ENCODE data around the gene TAPT1.

The TAPT1 gene

GRCh38 chr4:16243285-16243684 lies 17.0 kb upstream of the TAPT1 start:
- no peak for DNase-seq

GRCh38 chr4:16240300-16240699 lies 14.0 kb upstream of the TAPT1 start:
- DNase-seq: no peak

- DNase-seq: no peak
Measured at GRCh38 chr4:16239086-16239485, 12.8 kb upstream of the TAPT1 start.

- DNase-seq: no peak
Measured at GRCh38 chr4:16238327-16238726, 12.1 kb upstream of the TAPT1 start.

- no peak for DNase-seq
Measured at GRCh38 chr4:16237715-16238114, 11.4 kb upstream of the TAPT1 start.

- no peak for DNase-seq
Measured at GRCh38 chr4:16236402-16237023, 10.2 kb upstream of the TAPT1 start.

- DNase-seq: no peak
Measured at GRCh38 chr4:16235209-16235608, 8.9 kb upstream of the TAPT1 start.

- no peak for DNase-seq
Measured at GRCh38 chr4:16233569-16234177, 7.4 kb upstream of the TAPT1 start.

GRCh38 chr4:16231570-16232245 lies 5.4 kb upstream of the TAPT1 start:
- no peak for DNase-seq

GRCh38 chr4:16230308-16230707 lies 4.0 kb upstream of the TAPT1 start:
- no peak for DNase-seq

- no peak for DNase-seq
Measured at GRCh38 chr4:16229604-16230003, 3.3 kb upstream of the TAPT1 start.

GRCh38 chr4:16227462-16227868 lies 1.2 kb upstream of the TAPT1 start:
- no peak for DNase-seq

- DNase-seq: no peak
Measured at GRCh38 chr4:16226816-16227461, 668 bp upstream of the TAPT1 start.

GRCh38 chr4:16225167-16225862 lies 956 bp downstream of the TAPT1 start:
- no peak for DNase-seq

- DNase-seq: no peak
Measured at GRCh38 chr4:16224264-16225166, 1.8 kb downstream of the TAPT1 start.

- DNase-seq: no peak
Measured at GRCh38 chr4:16222957-16223527, 3.2 kb downstream of the TAPT1 start.

GRCh38 chr4:16218950-16219349 lies 7.3 kb downstream of the TAPT1 start:
- no peak for DNase-seq

- DNase-seq: no peak
Measured at GRCh38 chr4:16217300-16218051, 8.8 kb downstream of the TAPT1 start.

GRCh38 chr4:16213121-16213520 lies 13.2 kb downstream of the TAPT1 start:
- no peak for DNase-seq

- no peak for DNase-seq
Measured at GRCh38 chr4:16212138-16212782, 14.0 kb downstream of the TAPT1 start.

- DNase-seq: no peak
Measured at GRCh38 chr4:16207409-16207808, 18.9 kb downstream of the TAPT1 start.
